CD8-positive, alpha-beta memory T cell (primary cell): ENCODE data around the gene NLRP1. TPM values are rescaled to one million over a fixed set of nuclear protein-coding genes. Genes with fewer than 3 reads are reported as not detected.
A peak's percentile ranks its signal among the peaks of the same experiment; 100 is the strongest.

Experiments
- CTCF ChIA-PET: fragments of 350-600 bp; sonication (Branson Sonifier 250); formaldehyde crosslinking; loops from one replicate; lab custom pipeline; 2021; ENCODE audit warnings: antibody characterized with exemption; lab: Charles Lee
- POLR2A ChIA-PET: fragments of 350-600 bp; sonication (Branson Sonifier 250); formaldehyde crosslinking; loops from one replicate; lab custom pipeline; 2021; ENCODE audit warnings: antibody characterized with exemption; lab: Charles Lee
- DNase-seq, 5 donors: peaks; one replicate each; pipeline versions ENCODE4 v3.0.0 to v3.0.0-alpha.2; 2020 to 2022; ENCODE audit warnings: mixed read lengths in 1 of 5
- H3K27ac ChIP-seq: one replicate; pipeline ENCODE4 v1.7.0; 2013; ENCODE audit warnings: low read depth, mild to moderate bottlenecking, low read length, moderate library complexity
- H3K27me3 ChIP-seq: 2 replicates; pipeline ENCODE4 v1.7.0; 2013; ENCODE audit warnings: low read length, mild to moderate bottlenecking; ENCODE audit not compliant: insufficient read depth, poor library complexity, severe bottlenecking
- H3K36me3 ChIP-seq: 2 replicates; pipeline ENCODE4 v1.7.0; 2013; ENCODE audit warnings: mild to moderate bottlenecking, low read length, moderate library complexity; ENCODE audit not compliant: insufficient read depth
- H3K4me1 ChIP-seq: 2 replicates; pipeline ENCODE4 v1.7.0; 2013; ENCODE audit warnings: mild to moderate bottlenecking, low read length, moderate library complexity; ENCODE audit not compliant: insufficient read depth
- H3K4me3 ChIP-seq: 2 replicates; pipeline ENCODE4 v1.7.0; 2013; ENCODE audit warnings: mild to moderate bottlenecking, low read length
- H3K9me3 ChIP-seq: 2 replicates; pipeline ENCODE4 v1.7.0; 2013; ENCODE audit warnings: mild to moderate bottlenecking, low read length
- H3K27ac Mint-ChIP-seq, 8 donors: one replicate each; pipeline ENCODE4 v1.8.0; 2020 to 2021; ENCODE audit warnings: mixed read lengths in 8 of 8, mild to moderate bottlenecking in 6 of 8, inconsistent platforms in 3 of 8, moderate library complexity in 3 of 8
- H3K27me3 Mint-ChIP-seq, 2 donors: one replicate each; pipeline ENCODE4 v1.8.0; 2020 to 2021; ENCODE audit warnings: mixed read lengths in 2 of 2, mild to moderate bottlenecking in 1 of 2, moderate library complexity in 1 of 2
- H3K36me3 Mint-ChIP-seq, 3 donors: one replicate each; pipeline ENCODE4 v1.8.0; 2020 to 2021; ENCODE audit warnings: mixed read lengths in 3 of 3, inconsistent platforms in 1 of 3, mild to moderate bottlenecking in 1 of 3
- H3K4me1 Mint-ChIP-seq, 3 donors: one replicate each; pipeline ENCODE4 v1.8.0; 2020 to 2021; ENCODE audit warnings: mixed read lengths in 3 of 3, inconsistent platforms in 1 of 3, mild to moderate bottlenecking in 1 of 3
- H3K4me3 Mint-ChIP-seq, 7 donors: one replicate each; pipeline ENCODE4 v1.8.0; 2020 to 2021; ENCODE audit warnings: mixed read lengths in 7 of 7, mild to moderate bottlenecking in 6 of 7, moderate library complexity in 4 of 7, inconsistent platforms in 2 of 7
- H3K9me3 Mint-ChIP-seq, 5 donors: one replicate each; pipeline ENCODE4 v1.8.0; 2020 to 2022; ENCODE audit warnings: mixed read lengths in 5 of 5, mild to moderate bottlenecking in 3 of 5, moderate library complexity in 2 of 5, inconsistent platforms in 1 of 5
- polyA plus RNA-seq: library from polyadenylated mRNA; unstranded; fragments of 300-500 nt; fragmentation: Illumina TruSeq; gene quantifications from one replicate; pipeline ENCODE4 v1.2.3, GENCODE V29; 2021
- total RNA-seq, 2 experiments: library from RNA; stranded (reverse); gene quantifications; one replicate each; pipeline ENCODE4 v1.2.3, GENCODE V29; 2021

Gene NLRP1
- total and polyA plus RNA-seq, 3 experiments from 2014 or later, result 33.8 to 37.6 (median 35.2) TPM

- Histone ChIP-seq H3K27me3 (no peaks in the 10 kb centered on the region), H3K4me3 (no peak overlapping the region), H3K9me3 (no peaks in the 10 kb centered on the region), H3K27ac (no peak overlapping the region), H3K36me3 (peaks cover 31% of the 10 kb centered on the region), H3K4me1 (no peaks in the 10 kb centered on the region)
- Mint-ChIP-seq H3K27ac (peak overlapping the region in 5 of 8 donors; percentile 18 to 75 (median 46)), H3K4me3 (no peak overlapping the region), H3K36me3 (peaks cover 29 to 87% (median 48%) of the 10 kb centered on the region in 3 donors), H3K4me1 (peaks cover 19 to 35% (median 31%) of the 10 kb centered on the region in 3 donors), H3K27me3 (no peaks in the 10 kb centered on the region), H3K9me3 (no peaks in the 10 kb centered on the region)
- POLR2A ChIA-PET, result no interaction called here
- CTCF ChIA-PET, result no interaction called here
- DNase-seq, result no peak
Measured at GRCh38 chr17:5552841-5553240, 31.5 kb downstream of the NLRP1 start.

DNA sequence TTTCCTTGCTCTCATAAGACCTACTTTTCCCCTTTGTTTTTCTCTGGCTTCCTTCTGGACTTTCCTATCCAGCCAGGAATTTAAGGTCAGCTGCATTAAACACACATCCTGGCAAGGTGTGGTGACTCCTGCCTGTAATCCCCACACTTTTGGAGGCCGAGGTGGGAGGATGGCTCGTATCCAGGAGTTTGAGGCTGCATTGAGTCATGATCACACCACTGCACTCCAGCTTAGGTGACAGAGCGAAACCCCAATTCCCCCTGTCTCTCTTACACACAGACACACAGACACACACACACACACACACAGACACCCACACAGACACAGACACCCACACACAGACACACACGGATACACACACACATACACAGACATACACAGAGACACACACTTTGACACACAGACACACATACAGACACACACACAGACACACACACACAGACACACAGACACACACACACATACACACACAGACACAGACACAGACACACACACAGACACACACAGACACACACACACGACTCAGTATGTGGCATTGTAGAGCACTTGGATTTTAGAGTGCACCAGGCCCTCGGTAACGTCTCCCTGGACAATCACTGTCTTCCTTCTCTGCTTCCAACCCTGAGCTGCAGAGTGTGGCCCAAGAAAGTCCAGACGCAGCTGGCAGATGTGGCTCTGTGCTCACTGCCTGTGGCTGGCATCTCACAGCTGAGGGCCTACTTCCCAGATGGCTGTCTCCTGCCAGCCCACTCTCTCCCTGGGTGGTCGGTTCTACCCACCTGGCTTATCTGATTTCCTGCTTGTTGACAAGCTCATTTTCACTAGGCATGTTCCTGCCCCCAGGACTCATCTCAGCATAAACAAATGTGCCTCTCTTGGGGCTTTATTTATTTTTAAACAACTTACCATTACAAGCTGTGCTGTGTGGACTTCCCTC lies 39.0 kb downstream of the NLRP1 start:
- H3K36me3 ChIP-seq, result peaks cover 52% of the 10 kb centered on the region
- H3K27me3 ChIP-seq, result no peaks in the 10 kb centered on the region
- DNase-seq, result no peak
- H3K4me1 ChIP-seq, result no peaks in the 10 kb centered on the region
- Mint-ChIP-seq H3K4me3 (no peak overlapping the region), H3K27ac (peak overlapping the region in 7 of 8 donors; percentile 7 to 58 (median 13)), H3K9me3 (no peaks in the 10 kb centered on the region), H3K27me3 (peaks cover 0 to 5% of the 10 kb centered on the region in 2 donors), H3K36me3 (peaks cover 21 to 95% (median 33%) of the 10 kb centered on the region in 3 donors), H3K4me1 (peaks cover 10 to 18% (median 13%) of the 10 kb centered on the region in 3 donors)
- H3K27ac ChIP-seq, result no peak overlapping the region
- ChIA-PET POLR2A (no interaction called here), CTCF (no interaction called here)
- H3K4me3 ChIP-seq, result no peak overlapping the region
- no peaks in the 10 kb centered on the region for H3K9me3 ChIP-seq

DNA sequence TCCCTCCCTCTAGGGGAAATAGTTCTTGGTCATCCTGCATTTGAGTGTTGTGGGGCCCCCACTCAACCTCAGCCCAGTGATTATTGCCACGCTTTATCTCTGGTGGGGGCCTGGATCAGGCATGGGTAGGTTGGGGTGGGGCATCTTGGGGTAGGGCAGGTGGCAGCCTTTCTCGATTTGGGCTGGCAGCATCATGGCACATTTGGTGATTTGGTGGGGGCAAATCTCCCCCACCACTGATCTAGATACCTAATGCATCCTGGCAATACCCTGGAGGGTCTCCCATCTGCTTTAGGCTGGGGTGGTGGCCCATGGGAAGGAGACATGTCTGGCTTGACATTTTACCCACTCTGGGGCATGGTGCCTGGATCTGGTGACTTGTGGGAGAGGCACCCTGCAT lies 40.2 kb downstream of the NLRP1 start:
- peaks cover 21 to 97% (median 39%) of the 10 kb centered on the region in 3 donors for H3K36me3 Mint-ChIP-seq
- Histone ChIP-seq H3K36me3 (peaks cover 64% of the 10 kb centered on the region), H3K4me3 (no peak overlapping the region), H3K4me1 (no peaks in the 10 kb centered on the region), H3K27ac (no peak overlapping the region), H3K9me3 (no peaks in the 10 kb centered on the region), H3K27me3 (no peaks in the 10 kb centered on the region)
- H3K4me1 Mint-ChIP-seq, result peaks cover 10 to 18% (median 13%) of the 10 kb centered on the region in 3 donors
- CTCF ChIA-PET, result interaction anchor here (0.6 kb wide), 1 partner anchor 230 kb away, joined by 3 read pairs; no protein-coding TSS in a partner anchor
- peak overlapping the region in 1 of 8 donors; percentile 76 for H3K27ac Mint-ChIP-seq
- POLR2A ChIA-PET, result no interaction called here
- H3K27me3 Mint-ChIP-seq, result peaks cover 0 to 9% of the 10 kb centered on the region in 2 donors
- H3K4me3 Mint-ChIP-seq, result no peak overlapping the region
- H3K9me3 Mint-ChIP-seq, result no peaks in the 10 kb centered on the region
- no peak for DNase-seq

DNA sequence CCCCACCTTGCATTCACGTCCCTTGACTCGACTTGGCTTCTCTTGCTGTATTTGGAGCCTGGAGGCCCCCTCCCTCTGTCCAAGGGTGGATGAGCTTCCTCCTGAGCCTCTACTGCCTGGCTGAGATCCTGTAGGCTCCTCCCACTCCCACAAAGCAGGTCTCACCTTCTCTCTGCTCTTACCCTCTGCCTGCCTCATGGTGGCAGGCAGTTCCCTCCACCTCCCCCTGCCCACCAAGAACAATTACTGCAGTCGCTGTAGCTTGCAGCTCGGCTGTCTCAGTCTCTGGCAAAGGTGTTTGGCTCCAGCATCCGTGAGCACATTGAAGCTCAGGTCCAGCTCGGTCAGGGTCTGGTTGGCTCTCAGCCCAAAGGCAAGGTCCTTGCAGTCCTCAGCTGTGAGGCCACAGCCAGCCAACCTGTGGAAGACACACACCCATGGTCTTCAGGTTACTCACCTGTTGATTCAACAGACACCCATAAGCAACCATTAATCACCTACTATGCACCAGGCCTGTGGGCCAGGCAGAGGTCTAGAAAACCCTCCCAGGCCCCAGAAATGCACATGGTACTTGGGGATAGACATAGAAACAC lies 42.6 kb downstream of the NLRP1 start:
- ChIA-PET POLR2A (no interaction called here), CTCF (interaction anchor here (0.9 kb wide), 1 partner anchor 61 kb away, joined by 3 read pairs; no protein-coding TSS in a partner anchor)
- Histone ChIP-seq H3K4me3 (no peak overlapping the region), H3K36me3 (peaks cover 64% of the 10 kb centered on the region), H3K27me3 (no peaks in the 10 kb centered on the region), H3K9me3 (no peaks in the 10 kb centered on the region), H3K27ac (no peak overlapping the region), H3K4me1 (no peaks in the 10 kb centered on the region)
- Mint-ChIP-seq H3K4me3 (no peak overlapping the region), H3K27me3 (peaks cover 0 to 9% of the 10 kb centered on the region in 2 donors), H3K9me3 (no peaks in the 10 kb centered on the region), H3K27ac (peak overlapping the region in 4 of 8 donors; percentile 13 to 70 (median 20)), H3K36me3 (peaks cover 8 to 95% (median 28%) of the 10 kb centered on the region in 3 donors), H3K4me1 (peaks cover 0 to 5% (median 4%) of the 10 kb centered on the region in 3 donors)
- DNase-seq, result no peak

- Histone ChIP-seq H3K36me3 (peaks cover 57% of the 10 kb centered on the region), H3K9me3 (no peaks in the 10 kb centered on the region), H3K27ac (no peak overlapping the region), H3K4me3 (no peak overlapping the region), H3K27me3 (no peaks in the 10 kb centered on the region), H3K4me1 (no peaks in the 10 kb centered on the region)
- Mint-ChIP-seq H3K4me3 (no peak overlapping the region), H3K27me3 (peaks cover 0 to 9% of the 10 kb centered on the region in 2 donors), H3K27ac (peak overlapping the region in 3 of 8 donors; percentile 2 to 37 (median 23)), H3K36me3 (peaks cover 8 to 93% (median 31%) of the 10 kb centered on the region in 3 donors), H3K4me1 (peaks cover 0 to 3% (median 2%) of the 10 kb centered on the region in 3 donors), H3K9me3 (no peaks in the 10 kb centered on the region)
- DNase-seq, result no peak
- ChIA-PET POLR2A (no interaction called here), CTCF (no interaction called here)
Measured at GRCh38 chr17:5540321-5540720, 44.0 kb downstream of the NLRP1 start.

GRCh38 chr17:5539286-5539685 lies 45.0 kb downstream of the NLRP1 start:
- POLR2A ChIA-PET, result no interaction called here
- Histone ChIP-seq H3K27ac (no peak overlapping the region), H3K27me3 (no peaks in the 10 kb centered on the region), H3K36me3 (peaks cover 57% of the 10 kb centered on the region), H3K9me3 (no peaks in the 10 kb centered on the region), H3K4me3 (no peak overlapping the region), H3K4me1 (no peaks in the 10 kb centered on the region)
- CTCF ChIA-PET, result no interaction called here
- no peak overlapping the region for H3K4me3 Mint-ChIP-seq
- H3K9me3 Mint-ChIP-seq, result no peaks in the 10 kb centered on the region
- peak overlapping the region in 1 of 8 donors; percentile 35 for H3K27ac Mint-ChIP-seq
- H3K27me3 Mint-ChIP-seq, result peaks cover 0 to 9% of the 10 kb centered on the region in 2 donors
- peaks cover 0 to 2% (median 0%) of the 10 kb centered on the region in 3 donors for H3K4me1 Mint-ChIP-seq
- peaks cover 8 to 90% (median 32%) of the 10 kb centered on the region in 3 donors for H3K36me3 Mint-ChIP-seq
- no peak for DNase-seq

- H3K9me3 Mint-ChIP-seq, result no peaks in the 10 kb centered on the region
- no peak overlapping the region for H3K4me3 ChIP-seq
- H3K27me3 ChIP-seq, result no peaks in the 10 kb centered on the region
- ChIA-PET POLR2A (no interaction called here), CTCF (no interaction called here)
- H3K27me3 Mint-ChIP-seq, result peaks cover 0 to 8% of the 10 kb centered on the region in 2 donors
- no peak for DNase-seq
- peaks cover 52% of the 10 kb centered on the region for H3K36me3 ChIP-seq
- H3K4me1 Mint-ChIP-seq, result peaks cover 0 to 2% (median 0%) of the 10 kb centered on the region in 3 donors
- H3K9me3 ChIP-seq, result no peaks in the 10 kb centered on the region
- H3K27ac ChIP-seq, result no peak overlapping the region
- H3K27ac Mint-ChIP-seq, result peak overlapping the region in 5 of 8 donors; percentile 17 to 80 (median 64)
- H3K4me1 ChIP-seq, result no peaks in the 10 kb centered on the region
- peaks cover 5 to 93% (median 26%) of the 10 kb centered on the region in 3 donors for H3K36me3 Mint-ChIP-seq
- H3K4me3 Mint-ChIP-seq, result no peak overlapping the region
Measured at GRCh38 chr17:5536866-5537650, 47.3 kb downstream of the NLRP1 start.
